Neuronal stem cell (in vitro differentiated cells): ENCODE measurements around the gene VEGFC.

Source experiments
- DNase-seq: peaks from one replicate; pipeline ENCODE4 v3.0.0-alpha.2; 2013; ENCODE audit warnings: low spot score
- H2AFZ ChIP-seq: one replicate; pipeline ENCODE4 v1.6.1; 2013; ENCODE audit warnings: mild to moderate bottlenecking, low read length, inconsistent platforms
- H2AK5ac ChIP-seq: 2 replicates; pipeline ENCODE4 v1.6.1; 2013; ENCODE audit warnings: low read depth, mild to moderate bottlenecking, inconsistent platforms, low read length, moderate library complexity, mixed read lengths
- H2BK120ac ChIP-seq: 2 replicates; pipeline ENCODE4 v1.6.1; 2013; ENCODE audit warnings: low read depth, mild to moderate bottlenecking, inconsistent platforms, low read length, moderate library complexity, mixed read lengths
- H2BK12ac ChIP-seq: one replicate; pipeline ENCODE4 v1.6.1; 2013; ENCODE audit warnings: low read length, inconsistent platforms
- H2BK15ac ChIP-seq: 2 replicates; pipeline ENCODE4 v1.6.1; 2013; ENCODE audit warnings: mild to moderate bottlenecking, low read length, inconsistent platforms, mixed read lengths
- H2BK5ac ChIP-seq: one replicate; pipeline ENCODE4 v1.6.1; 2013; ENCODE audit warnings: inconsistent platforms, mild to moderate bottlenecking, low read length, moderate library complexity
- H3K14ac ChIP-seq: one replicate; pipeline ENCODE4 v1.6.1; 2013; ENCODE audit warnings: low read length, inconsistent platforms
- H3K18ac ChIP-seq: 2 replicates; pipeline ENCODE4 v1.6.1; 2013; ENCODE audit warnings: low read length, inconsistent platforms
- H3K23ac ChIP-seq: 2 replicates; pipeline ENCODE4 v1.6.1; 2013; ENCODE audit warnings: low read depth, mild to moderate bottlenecking, mixed read lengths, low read length, inconsistent platforms; ENCODE audit not compliant: poor library complexity
- H3K27ac ChIP-seq: replicated peaks from 3 replicates; pipeline ENCODE4 v1.5.1; 2013; ENCODE audit warnings: low read length, inconsistent platforms
- H3K27me3 ChIP-seq, 3 experiments: 2 replicates each; pipeline ENCODE4 v1.6.1; 2013; ENCODE audit warnings: low read length in 3 of 3, mild to moderate bottlenecking in 2 of 3, inconsistent platforms in 1 of 3, low read depth in 1 of 3, mixed read lengths in 1 of 3, moderate library complexity in 1 of 3; ENCODE audit not compliant: control insufficient read depth in 3 of 3, insufficient read depth in 3 of 3
- H3K36me3 ChIP-seq, 2 donors: replicated peaks in 1 of 2; 2 replicates each; pipeline ENCODE4 v1.6.1; 2013; ENCODE audit warnings: low read length in 2 of 2; ENCODE audit not compliant: control insufficient read depth in 2 of 2, insufficient read depth in 2 of 2
- H3K4ac ChIP-seq: 2 replicates; pipeline ENCODE4 v1.6.1; 2013; ENCODE audit warnings: inconsistent platforms, mild to moderate bottlenecking, low read length, moderate library complexity
- H3K4me1 ChIP-seq, 2 donors: 1 replicate in 1 of 2; 2 replicates in 1 of 2; pipeline ENCODE4 v1.6.1; 2013; ENCODE audit warnings: low read length in 2 of 2, low read depth in 1 of 2; ENCODE audit not compliant: control insufficient read depth in 2 of 2, insufficient read depth in 1 of 2
- H3K4me2 ChIP-seq: one replicate; pipeline ENCODE4 v1.6.1; 2013; ENCODE audit warnings: mild to moderate bottlenecking, low read length, inconsistent platforms; ENCODE audit not compliant: insufficient read depth, poor library complexity, severe bottlenecking
- H3K4me3 ChIP-seq, 2 donors: 2 replicates each; pipeline ENCODE4 v1.5.1; 2013; ENCODE audit warnings: low read length in 2 of 2, mild to moderate bottlenecking in 2 of 2, inconsistent platforms in 1 of 2, moderate library complexity in 1 of 2
- H3K79me1 ChIP-seq: one replicate; pipeline ENCODE4 v1.6.1; 2013; ENCODE audit warnings: low read depth, mild to moderate bottlenecking, inconsistent platforms, low read length, moderate library complexity
- H3K9ac ChIP-seq: one replicate; pipeline ENCODE4 v1.6.1; 2013; ENCODE audit warnings: mild to moderate bottlenecking, low read depth, low read length, inconsistent platforms; ENCODE audit not compliant: poor library complexity
- H3K9me3 ChIP-seq, 2 donors: replicated peaks in 1 of 2; 2 replicates each; pipeline versions ENCODE3 to v1.6.1; 2013; ENCODE audit warnings: low read length in 2 of 2, mild to moderate bottlenecking in 2 of 2, inconsistent platforms in 1 of 2, low read depth in 1 of 2, mixed read lengths in 1 of 2, moderate library complexity in 1 of 2; ENCODE audit not compliant: control insufficient read depth in 2 of 2, insufficient read depth in 1 of 2
- H4K8ac ChIP-seq: one replicate; pipeline ENCODE4 v1.6.1; 2013; ENCODE audit warnings: low read depth, mild to moderate bottlenecking, inconsistent platforms, low read length, moderate library complexity
- H4K91ac ChIP-seq: one replicate; pipeline ENCODE4 v1.6.1; 2013; ENCODE audit warnings: low read length, low read depth, mild to moderate bottlenecking, inconsistent platforms; ENCODE audit not compliant: poor library complexity
- WGBS, 2 donors: extraction: QIAGEN DNeasy Blood & Tissue Kit; methylation state at CpG; one replicate each; pipeline ENCODE4 v1.1.7; 2013; ENCODE audit warnings: missing lambda C conversion rate in 2 of 2, mixed read lengths in 1 of 2; ENCODE audit not compliant: insufficient read length in 2 of 2, insufficient replicate concordance in 1 of 2; ENCODE audit errors: extremely low coverage in 2 of 2; 5-methylcytosine and 5-hydroxymethylcytosine counted together

Gene VEGFC

DNA sequence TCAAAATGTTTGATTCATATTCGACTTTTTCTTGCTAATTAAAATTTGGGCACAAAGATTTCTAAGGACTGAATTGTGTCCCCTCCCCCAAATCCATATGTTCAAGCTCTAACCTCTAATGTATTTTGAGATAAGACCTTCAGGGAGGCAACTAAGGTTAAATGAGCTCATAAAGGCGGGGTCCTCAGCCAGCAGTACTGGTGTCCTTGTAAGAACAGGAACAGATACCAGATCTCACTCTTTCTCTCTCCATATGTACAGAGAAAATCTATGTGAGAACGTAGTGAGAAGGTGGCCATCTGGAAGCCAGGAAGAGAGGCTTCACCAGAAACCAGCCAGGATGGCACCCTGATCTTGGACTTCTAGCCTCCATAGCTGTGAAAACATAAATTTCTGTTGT, 116.9 kb downstream of the VEGFC start:
- Histone ChIP-seq H3K36me3 (no peaks in the 10 kb centered on the region), H2BK120ac (no peak overlapping the region), H2BK5ac (no peak overlapping the region), H3K18ac (no peak overlapping the region), H2AK5ac (no peak overlapping the region), H3K9me3 (peaks cover 2 to 4% of the 10 kb centered on the region in 2 donors), H3K27me3 (no peaks in the 10 kb centered on the region), H3K4me1 (peaks cover 0 to 3% of the 10 kb centered on the region in 2 donors), H3K4me3 (no peak overlapping the region), H2BK15ac (no peak overlapping the region), H4K91ac (no peak overlapping the region), H3K27ac (no peak overlapping the region), H3K4me2 (no peak overlapping the region), H2AFZ (no peak overlapping the region), H3K4ac (no peak overlapping the region), H3K23ac (no peak overlapping the region), H3K14ac (no peak overlapping the region), H2BK12ac (no peak overlapping the region), H3K9ac (no peak overlapping the region), H4K8ac (no peak overlapping the region), H3K79me1 (no peaks in the 10 kb centered on the region)
- DNase-seq = no peak
- WGBS, 2 donors = no CpG with 5 or more reads among the region's 3 CpGs

DNA sequence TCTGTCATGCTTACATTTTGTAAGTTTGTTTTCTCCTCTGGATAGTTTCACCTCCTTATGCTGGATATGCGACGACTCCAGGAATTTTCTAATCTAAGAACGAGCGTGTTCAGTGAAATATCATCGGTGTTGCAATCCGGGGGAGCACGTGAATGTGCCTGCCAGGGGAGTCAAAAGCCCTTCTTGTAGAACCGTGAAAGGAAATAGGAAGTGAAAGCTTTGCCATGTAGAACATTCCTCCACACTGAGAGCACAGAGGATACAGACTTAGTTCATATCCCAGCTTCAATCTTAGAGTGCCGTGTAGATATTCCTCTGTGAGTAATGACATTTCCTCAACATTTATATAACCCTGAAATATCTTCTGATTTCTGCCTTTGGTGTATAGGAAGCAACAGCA, 121.2 kb downstream of the VEGFC start:
- Histone ChIP-seq H3K4me1 (peaks cover 0 to 3% of the 10 kb centered on the region in 2 donors), H3K4me2 (no peak overlapping the region), H3K9ac (no peak overlapping the region), H3K23ac (no peak overlapping the region), H3K27ac (no peak overlapping the region), H2BK120ac (no peak overlapping the region), H3K27me3 (no peaks in the 10 kb centered on the region), H4K8ac (no peak overlapping the region), H2BK15ac (no peak overlapping the region), H3K9me3 (peaks cover 0 to under 1% of the 10 kb centered on the region in 2 donors), H3K14ac (no peak overlapping the region), H2BK12ac (no peak overlapping the region), H3K4ac (no peak overlapping the region), H2AFZ (no peak overlapping the region), H2AK5ac (no peak overlapping the region), H3K79me1 (no peaks in the 10 kb centered on the region), H3K4me3 (no peak overlapping the region), H3K18ac (no peak overlapping the region), H2BK5ac (no peak overlapping the region), H3K36me3 (no peaks in the 10 kb centered on the region), H4K91ac (no peak overlapping the region)
- no peak for DNase-seq
- WGBS, 2 donors = no CpG with 5 or more reads among the region's 9 CpGs

DNA sequence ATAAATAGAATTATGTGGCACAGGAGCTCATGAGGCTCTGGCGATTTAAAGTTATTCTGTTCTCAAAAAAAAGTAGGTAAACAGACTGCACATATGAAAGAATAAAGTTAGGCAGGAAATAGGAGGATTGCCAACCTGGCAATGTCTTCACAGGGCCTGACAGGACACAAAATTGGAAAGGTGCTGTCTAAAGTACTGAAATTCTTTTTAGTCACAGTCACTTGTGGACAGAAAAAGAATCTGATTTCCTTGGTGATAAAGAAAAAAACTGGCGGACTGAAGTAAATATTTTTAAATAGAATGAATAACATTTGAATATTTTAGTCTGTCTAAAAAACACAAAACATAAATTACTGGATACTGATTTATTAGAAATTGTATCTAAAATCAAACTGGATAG, 124.4 kb downstream of the VEGFC start:
- Histone ChIP-seq H4K91ac (no peak overlapping the region), H2AK5ac (no peak overlapping the region), H3K18ac (no peak overlapping the region), H3K9ac (no peak overlapping the region), H3K14ac (no peak overlapping the region), H3K23ac (no peak overlapping the region), H4K8ac (no peak overlapping the region), H3K79me1 (no peaks in the 10 kb centered on the region), H3K27me3 (no peaks in the 10 kb centered on the region), H2BK12ac (no peak overlapping the region), H3K4me3 (no peak overlapping the region), H2BK15ac (no peak overlapping the region), H2AFZ (no peak overlapping the region), H3K27ac (no peak overlapping the region), H3K4me2 (no peak overlapping the region), H2BK120ac (no peak overlapping the region), H2BK5ac (no peak overlapping the region), H3K4ac (no peak overlapping the region), H3K4me1 (no peaks in the 10 kb centered on the region), H3K9me3 (no peaks in the 10 kb centered on the region), H3K36me3 (no peaks in the 10 kb centered on the region)
- no CpG with 5 or more reads among the region's 2 CpGs for WGBS, 2 donors
- no peak for DNase-seq

DNA sequence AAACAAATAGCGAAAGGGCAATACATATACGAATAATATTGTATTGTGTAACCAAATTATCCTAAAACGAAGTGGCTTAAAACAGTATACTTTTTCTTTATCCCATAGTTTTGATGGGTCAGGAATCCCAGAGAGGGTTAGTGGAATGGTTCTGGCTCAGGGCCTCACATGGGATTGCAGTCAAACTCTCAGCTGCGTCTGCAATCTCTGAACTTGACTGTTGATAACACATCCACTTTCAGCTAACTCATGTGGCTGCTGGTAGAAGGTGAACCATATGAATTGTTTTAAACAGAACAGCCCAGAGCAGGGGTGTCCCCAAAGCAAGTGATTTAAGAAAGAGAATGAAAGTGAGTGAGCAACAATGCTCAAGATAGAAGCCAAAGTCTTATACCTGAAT, 127.8 kb downstream of the VEGFC start:
- H3K4me2 ChIP-seq = no peak overlapping the region
- no peak overlapping the region for H3K9ac ChIP-seq
- no peak overlapping the region for H2BK15ac ChIP-seq
- no peaks in the 10 kb centered on the region for H3K4me1 ChIP-seq
- H3K4me3 ChIP-seq = no peak overlapping the region
- H3K18ac ChIP-seq = no peak overlapping the region
- H2BK5ac ChIP-seq = no peak overlapping the region
- H4K91ac ChIP-seq = no peak overlapping the region
- no peak overlapping the region for H3K14ac ChIP-seq
- no peak overlapping the region for H2AK5ac ChIP-seq
- no peaks in the 10 kb centered on the region for H3K36me3 ChIP-seq
- no CpG with 5 or more reads among the region's 4 CpGs for WGBS, 2 donors
- H4K8ac ChIP-seq = no peak overlapping the region
- no peaks in the 10 kb centered on the region for H3K79me1 ChIP-seq
- no peak overlapping the region for H2AFZ ChIP-seq
- no peak overlapping the region for H2BK12ac ChIP-seq
- DNase-seq = no peak
- no peak overlapping the region for H3K27ac ChIP-seq
- H3K27me3 ChIP-seq = no peaks in the 10 kb centered on the region
- H3K9me3 ChIP-seq = no peaks in the 10 kb centered on the region
- no peak overlapping the region for H3K23ac ChIP-seq
- no peak overlapping the region for H3K4ac ChIP-seq
- H2BK120ac ChIP-seq = no peak overlapping the region
